ENCODE data around the gene KLHDC3.

The KLHDC3 gene, protein sequence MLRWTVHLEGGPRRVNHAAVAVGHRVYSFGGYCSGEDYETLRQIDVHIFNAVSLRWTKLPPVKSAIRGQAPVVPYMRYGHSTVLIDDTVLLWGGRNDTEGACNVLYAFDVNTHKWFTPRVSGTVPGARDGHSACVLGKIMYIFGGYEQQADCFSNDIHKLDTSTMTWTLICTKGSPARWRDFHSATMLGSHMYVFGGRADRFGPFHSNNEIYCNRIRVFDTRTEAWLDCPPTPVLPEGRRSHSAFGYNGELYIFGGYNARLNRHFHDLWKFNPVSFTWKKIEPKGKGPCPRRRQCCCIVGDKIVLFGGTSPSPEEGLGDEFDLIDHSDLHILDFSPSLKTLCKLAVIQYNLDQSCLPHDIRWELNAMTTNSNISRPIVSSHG

DNA sequence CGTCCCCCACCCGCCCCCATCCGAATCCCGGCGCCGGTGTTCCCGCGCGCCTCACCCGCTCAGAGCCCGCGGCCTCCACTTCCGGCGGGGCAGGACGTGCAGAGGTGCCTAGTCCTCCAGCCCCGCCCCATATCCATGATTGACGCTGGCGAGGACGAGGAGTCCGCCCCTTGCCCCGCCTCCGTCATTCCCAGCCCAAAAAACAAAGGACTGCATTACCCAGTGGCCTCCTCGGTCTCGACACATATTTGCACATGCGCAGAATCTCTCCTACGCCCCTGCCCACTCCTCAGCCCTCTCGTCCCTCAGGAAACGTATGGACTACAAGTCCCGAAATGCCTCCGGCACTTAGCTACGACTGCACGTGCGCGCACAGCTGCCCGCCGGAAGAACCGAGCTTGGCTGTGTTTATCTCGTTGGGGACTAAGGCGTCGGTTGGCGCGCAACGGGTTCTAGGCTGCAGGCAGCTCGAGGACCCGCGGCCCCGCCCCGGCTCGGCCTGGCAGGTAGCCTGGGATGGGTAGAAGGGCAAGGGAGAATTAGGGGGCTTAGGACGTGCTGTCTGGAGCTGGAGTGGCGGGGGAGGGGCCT, at the start of gene KLHDC3, which contains the start of gene MEA1:
Gene KLHDC3, plus strand, starts transcription at position 407 of the 591 bp plus-strand sequence. CDS start 2,944 bp downstream, outside the sequence.
Gene MEA1, minus strand, starts transcription at position 104 of the 591 bp plus-strand sequence. CDS start 133 bp downstream, outside the sequence.
- DNase-seq: peak; percentile 100

DNA sequence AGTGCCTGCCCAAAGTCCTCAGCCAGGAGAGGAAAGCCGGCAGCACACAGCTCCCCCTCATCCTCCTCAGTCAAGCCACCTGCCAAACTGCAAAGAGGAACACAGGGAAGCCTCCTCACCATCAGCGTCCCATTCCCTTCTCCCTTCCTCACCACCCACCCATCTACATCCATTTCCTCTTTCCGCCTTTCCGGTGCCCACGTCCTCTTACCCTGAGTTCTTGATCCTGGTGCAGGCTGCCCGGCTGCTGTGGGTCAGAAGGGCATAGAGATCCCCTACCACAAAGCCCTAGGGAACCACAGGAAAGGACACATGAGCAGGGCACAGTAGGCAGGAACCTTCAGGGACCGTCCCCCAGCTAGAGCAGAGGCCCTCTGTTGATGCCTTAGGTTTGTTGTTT, 47.5 kb upstream of the KLHDC3 start:
- no peak for DNase-seq

DNA sequence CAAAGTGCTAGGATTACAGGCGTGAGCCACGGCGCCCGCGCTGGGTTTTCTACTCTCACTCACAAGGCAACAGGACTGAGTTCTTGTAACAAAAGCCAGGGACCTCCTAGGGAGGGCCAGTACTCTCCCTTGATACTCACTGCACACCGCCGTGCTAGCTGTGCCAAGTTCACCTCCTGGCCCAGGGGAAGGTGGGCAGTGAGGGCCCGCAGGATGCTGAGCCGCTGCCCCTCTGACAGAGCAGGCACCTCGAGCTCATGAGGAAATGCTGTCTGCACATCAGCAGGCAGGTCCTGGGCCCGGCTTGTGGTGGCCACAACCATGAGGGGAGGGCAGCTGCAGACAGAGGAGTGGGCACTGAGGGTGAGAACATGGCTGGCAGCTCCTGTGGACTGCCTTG, 46.8 kb upstream of the KLHDC3 start:
- no peak for DNase-seq

DNA sequence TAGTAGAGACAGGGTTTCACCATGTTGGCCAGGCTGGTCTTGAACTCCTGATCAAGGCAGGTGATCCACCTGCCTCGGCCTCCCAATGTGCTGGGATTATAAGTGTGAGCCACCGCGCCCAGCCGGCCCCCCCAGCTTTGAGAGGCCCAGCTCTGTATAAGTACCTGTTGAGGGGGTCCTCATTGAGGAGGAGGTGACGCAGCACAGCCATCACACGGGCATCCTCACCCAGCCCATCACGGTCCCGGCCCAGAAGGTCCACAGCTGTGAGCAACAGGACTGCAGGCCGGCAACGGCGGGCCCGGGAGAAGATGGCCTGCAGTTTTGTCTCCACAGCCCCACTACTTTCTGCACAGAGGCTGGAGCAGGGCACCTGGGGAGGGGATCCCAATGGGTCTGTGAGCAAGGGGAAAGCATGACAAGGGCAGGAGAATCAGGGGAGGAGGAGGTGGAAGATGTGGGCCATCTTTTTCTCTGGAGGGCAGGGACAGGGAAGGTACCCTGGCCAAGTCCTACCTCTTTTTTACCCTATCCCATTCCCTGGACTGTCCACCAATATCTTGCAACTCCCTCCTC, 45.8 kb upstream of the KLHDC3 start:
- DNase-seq: no peak

DNA sequence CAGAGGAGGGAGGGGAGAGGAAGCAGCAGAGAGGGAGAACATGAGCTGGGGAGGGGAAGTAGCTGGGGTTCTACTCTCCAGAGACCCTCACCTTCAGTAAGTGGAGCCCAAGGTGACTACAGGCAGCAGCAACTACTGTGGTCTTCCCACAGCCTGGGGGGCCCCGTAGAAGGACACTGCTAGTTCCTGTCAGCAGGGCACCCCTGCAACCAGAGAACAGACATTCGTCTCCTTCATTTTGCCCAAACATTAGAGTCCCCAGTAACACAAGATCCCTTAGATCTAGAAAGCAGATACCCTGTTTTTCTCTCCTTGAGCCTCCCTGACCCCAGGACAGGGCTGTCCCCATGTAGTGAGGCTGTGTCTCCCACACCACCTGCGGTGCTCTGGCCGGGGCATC, 45.3 kb upstream of the KLHDC3 start:
- no peak for DNase-seq

DNA sequence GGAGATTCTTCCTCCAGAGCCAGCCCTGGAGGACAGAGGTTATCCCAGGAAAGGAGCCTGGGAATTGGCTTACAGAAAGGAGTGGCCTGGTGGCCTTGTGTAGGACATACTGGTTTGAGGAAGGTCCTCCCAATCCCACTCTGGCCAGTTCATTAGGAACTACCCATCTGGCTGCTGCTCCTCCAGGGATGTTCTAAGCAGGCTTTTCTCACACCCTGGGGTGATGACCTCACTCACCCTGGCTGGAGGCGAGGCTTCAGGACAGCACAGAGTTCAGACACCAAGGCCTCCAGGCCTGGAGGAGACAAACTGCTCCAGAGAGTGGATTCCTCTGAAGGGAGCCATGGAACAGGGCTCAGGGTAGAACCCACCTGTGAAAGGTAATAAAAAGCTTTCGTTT, 44.6 kb upstream of the KLHDC3 start:
- no peak for DNase-seq

DNA sequence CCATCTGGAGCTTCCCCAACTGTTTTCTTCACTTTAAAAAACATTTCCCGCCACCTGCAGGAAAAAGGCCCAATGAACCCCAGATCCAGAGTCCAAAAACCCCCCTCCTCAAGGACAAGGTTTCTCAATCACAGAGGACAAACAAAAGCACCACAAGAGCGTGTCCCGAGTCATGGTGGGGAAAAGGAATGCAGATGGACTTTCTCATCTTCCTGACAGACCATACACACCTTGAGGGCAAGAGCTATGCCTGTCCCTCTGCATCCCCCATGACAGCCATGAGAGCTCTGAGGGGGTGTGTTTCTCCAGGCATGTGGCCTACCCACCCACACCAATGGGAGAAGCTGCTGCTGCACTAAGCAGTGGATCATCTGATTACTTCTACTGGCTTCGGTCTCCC, 44.1 kb upstream of the KLHDC3 start:
- no peak for DNase-seq

DNA sequence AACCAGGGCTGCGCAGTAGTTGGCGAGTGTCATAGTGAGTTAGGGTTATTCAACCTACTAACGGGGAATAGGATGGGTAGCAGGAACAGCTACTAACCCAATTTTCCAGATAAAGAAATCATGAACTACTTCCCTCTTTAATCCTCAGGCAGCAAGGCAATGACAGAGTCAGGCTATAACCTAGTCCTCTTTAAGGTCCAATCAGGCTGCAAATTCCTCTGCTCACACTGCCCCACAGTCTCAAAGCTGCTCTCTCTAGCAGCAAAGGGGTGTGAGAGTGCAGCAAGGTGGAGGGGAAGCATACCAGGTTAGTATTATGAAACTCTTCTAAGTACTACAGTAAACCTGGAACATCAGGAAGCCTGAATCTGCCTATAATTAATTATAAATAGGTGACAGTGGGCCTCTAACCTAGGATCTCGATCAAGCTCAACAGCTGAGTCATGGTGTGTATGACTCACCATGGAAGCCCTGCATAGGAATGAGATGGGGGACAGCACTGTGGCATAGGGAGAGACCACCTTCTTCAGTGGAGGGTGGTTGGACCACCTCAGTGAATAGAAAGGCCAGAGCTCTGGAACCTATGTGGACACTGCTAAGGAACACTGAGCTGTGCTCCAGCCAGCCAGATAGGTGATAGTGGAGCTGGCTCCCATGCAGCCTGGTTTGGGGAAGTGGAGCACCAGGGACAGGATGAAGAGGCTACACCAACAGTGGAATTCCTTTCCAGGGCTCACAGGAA, 43.0 kb upstream of the KLHDC3 start:
- DNase-seq: no peak

DNA sequence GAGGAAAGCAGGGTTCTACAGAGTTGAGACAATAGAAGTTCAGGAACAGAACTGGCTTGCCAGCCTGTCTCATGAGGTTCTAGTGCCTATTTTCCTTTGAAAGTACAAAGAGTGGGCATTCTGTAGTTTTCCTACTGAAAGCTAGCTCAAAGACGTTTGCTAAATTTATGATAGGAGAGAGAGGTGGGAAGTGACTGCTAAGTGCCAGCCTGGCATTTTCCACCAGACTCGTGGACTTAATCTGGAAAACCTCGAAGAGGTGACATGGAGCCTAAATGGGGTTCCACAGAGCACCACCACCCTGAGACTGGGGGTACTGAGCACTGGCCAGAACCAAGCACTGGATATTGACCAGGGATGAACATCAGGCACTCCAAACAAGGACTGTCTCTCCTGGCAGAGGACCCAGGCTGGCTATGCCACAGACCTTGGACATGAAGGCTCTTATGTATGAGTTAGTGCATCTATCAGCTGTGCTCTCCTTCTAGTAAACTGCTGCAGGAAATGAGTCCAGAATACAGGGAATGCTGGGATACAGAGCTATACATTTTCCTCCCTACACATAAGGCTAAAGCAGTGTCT, 42.2 kb upstream of the KLHDC3 start:
- DNase-seq: no peak

DNA sequence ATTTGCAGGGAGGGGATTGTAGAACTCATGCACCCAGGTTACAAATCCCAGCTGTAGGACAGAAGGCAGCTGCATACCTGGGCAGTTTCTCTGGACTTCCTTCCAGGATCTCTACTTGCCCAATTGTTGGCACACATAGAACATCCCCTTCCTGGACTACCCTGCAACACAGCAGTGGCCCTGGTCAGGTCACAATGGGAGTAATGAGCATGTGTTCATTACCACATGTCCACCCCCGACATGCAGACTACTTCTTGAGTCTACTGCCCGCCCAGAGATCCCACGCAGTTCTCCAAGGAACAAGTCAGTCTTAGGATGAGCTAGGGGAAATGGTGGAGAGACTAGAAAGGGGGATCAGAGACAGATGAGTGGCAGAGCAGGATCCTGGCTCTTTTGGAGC, 40.1 kb upstream of the KLHDC3 start:
- DNase-seq: no peak

DNA sequence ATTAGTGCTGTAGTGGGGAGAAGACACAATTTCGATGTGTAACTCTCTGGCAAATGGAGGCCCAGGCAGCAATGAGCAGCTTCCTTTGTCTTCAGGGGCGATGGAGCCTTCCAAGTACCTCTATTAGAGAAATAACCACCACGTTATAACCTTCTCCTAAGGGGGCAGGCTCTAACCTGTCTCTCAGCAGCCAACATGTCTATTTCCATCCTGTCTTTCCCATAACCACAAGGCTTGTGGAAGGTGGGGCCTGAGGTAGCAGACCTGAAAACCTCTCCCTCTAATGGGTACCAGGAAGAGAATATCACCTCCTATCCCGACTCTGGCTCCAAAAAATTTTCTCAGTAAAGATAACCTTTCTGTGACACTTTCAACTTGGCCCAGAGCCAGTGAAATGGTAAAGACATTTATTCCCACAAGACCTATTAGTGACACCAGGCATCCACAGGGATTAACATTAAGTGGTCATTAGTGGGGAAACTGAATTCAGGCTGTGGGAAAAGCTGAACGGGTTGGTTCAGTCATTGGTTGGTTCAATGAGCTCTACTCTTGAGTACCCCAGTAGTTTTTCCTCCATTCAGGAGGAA, 39.0 kb upstream of the KLHDC3 start:
- no peak for DNase-seq

DNA sequence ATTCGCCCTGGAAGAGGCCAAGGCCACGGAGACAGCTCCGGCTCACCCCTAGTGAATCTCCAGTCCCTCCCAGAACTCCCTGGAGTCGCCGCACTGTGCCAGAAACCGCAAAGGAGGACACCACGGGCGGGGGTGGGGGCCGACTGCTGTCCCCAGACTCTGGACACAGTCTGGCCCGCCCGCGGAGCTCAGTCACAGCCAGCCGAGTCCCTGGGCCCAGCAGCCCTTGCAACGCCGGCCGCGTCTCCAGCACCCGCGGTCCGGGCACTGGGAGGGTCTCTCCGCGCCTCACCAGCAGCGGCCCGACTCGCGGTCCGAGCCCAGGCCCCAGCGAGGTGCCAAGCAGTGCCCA, 35.6 kb upstream of the KLHDC3 start:
- no peak for DNase-seq

DNA sequence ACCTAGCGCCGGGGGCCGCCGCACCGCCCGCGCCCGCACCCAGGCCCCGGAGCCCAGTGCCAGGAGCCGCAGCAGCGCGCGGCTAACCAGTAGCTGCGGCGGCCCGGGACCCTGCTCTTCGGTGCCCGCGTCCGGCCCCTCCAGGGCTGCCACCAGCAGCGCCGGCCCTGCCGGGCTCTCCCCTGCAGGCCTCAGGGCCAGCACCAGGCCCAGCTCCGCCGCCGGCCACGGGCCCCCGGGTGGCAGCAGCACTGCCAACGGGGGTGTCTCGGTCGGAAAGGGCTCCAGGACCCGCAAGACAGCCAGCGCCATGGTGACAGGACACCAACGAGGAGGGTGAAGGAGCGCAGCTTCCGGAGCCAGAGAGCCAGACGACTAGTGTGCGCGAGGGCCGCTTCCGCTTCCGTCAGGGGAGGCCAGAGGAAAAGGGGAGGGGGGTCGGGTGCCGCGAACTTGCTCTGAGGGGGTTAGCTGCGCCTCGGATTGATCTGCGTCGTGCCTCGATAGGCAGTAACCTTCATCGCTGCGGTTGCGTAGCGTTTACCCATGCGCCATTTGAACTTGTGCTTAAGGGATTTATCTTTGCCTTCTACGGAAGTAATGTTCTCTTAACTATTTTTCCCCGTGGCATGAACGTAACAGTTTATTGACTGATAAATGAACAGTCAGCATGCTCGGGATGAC, 35.1 kb upstream of the KLHDC3 start, which contains the start of gene PEX6:
Gene PEX6, minus strand, starts transcription at position 343 of the 684 bp plus-strand sequence. Its CDS starts 31 bp downstream, at position 312.
- DNase-seq: peak; percentile 91

DNA sequence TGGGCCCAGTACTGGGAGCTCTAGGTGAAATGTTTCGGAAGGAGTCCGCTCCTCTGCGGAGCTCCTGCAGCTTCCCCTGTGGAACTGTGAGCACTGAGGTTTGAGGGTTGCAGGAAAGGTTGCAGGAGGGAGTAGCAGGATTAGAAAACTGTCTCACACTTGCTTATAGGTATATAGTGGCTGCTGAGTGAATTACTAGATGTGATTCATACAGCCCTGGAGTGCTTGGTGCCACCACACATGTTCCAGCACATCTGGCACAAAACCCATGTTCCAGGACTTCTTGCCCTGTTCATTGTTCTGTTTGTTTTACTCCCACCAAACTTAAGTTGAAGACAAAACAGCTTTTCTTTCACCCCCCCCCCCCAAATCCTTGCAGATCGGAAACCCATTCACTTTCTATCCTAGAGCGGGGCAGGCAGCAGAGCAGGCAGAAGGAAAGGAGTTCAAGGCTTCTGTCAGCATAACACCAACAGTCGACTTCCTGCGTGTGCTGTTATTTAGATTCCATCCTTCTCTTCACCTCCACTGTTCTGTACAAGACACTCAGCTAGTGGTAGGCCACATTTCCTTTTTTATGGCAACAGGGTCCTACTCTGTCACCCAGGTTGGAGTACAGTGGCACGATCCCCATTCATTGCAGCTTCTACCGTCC, 34.4 kb upstream of the KLHDC3 start:
- DNase-seq: no peak

DNA sequence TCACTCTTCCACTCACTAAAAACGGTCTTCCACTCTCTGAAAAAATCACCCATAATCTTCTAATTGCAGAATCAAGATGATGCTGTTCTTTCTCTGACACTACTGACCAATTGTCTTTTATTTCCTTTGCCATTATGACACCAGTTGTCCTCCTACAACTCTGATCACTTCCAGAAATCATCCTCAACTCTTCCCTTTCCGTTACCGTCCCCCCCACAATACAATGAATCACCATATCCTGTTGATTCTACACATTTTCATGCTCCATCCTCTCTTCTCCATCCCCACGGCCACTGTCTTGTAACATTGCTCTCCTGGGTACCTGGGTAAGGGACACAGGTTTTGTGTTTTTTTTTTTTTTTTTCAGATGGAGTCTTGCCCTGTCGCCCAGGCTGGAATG, 32.2 kb upstream of the KLHDC3 start:
- DNase-seq: no peak

DNA sequence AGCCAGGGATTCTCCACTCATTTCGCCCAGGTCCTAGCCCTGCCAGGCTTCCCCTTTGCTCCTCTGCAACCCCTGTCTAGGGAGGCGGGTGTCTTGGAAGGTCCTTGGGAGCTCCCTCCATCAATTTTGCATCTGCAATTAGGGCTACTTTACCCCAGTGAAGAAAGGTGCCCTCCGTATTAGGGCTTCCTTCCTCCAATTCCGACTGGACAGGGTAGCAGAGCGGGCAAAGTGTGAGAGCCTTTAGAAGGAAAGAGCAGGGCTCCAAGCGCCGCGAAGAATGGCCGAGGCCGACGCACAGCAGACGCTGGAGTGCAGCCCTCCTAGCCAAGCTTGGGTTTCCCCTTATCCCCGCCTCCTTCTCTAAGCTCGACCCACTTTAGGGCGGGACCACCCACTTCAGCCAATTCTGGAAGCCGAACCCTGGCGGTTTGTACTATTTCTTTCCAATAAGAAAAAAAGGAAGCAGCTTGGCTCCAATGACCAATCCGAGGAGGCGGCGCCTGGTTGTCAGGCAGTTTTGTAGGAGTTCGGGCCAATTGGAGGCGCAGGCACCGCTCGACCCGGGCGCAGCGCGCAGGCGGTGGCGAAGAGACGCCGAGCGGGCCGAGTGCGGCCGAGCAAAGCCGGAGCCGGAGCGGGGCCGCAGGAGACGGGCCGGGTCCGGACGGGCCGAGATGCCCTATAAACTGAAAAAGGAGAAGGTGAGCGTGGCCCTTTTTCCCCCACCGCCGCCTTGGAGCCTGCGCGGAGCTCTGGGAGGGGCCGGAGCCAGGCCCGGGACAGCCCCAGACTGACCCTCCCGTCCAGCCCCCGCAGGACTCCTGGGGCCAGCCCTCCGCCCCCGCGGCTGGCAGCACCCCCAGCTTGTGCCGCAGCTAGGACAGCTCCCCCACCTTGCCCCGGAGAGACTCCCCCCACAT, 29.8 kb upstream of the KLHDC3 start, which contains the start of gene PPP2R5D:
Gene PPP2R5D, plus strand, starts transcription at position 570 of the 923 bp plus-strand sequence. Its CDS starts 108 bp downstream, at position 678.
- peak; percentile 96 for DNase-seq

DNA sequence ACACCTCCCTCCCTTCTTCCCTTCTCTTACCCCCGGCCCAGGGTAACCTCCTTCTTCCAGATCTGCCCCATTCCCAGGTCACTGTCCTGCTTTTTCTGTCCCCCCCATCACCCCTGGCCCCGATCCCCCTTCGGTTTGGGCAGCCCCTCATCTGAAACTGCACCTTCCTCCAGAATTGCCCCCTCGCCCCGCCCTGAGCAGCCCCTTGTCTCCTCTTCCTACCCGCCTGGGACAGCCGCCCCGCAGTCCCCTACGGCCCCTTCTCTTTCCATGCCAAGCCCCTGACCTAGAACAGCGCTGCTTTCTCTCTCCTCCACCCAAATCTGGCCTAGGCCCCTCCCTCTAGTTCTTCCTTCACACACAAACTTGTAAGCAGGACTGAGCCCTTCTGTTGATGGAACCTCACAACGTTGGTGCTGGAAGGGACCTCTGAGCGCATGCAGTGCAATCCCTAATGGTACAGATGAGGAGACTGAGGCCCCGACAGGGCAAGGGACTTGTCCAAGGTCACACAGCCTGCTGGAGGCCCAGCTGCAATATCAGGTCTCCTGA, 29.0 kb upstream of the KLHDC3 start:
- DNase-seq: no peak

DNA sequence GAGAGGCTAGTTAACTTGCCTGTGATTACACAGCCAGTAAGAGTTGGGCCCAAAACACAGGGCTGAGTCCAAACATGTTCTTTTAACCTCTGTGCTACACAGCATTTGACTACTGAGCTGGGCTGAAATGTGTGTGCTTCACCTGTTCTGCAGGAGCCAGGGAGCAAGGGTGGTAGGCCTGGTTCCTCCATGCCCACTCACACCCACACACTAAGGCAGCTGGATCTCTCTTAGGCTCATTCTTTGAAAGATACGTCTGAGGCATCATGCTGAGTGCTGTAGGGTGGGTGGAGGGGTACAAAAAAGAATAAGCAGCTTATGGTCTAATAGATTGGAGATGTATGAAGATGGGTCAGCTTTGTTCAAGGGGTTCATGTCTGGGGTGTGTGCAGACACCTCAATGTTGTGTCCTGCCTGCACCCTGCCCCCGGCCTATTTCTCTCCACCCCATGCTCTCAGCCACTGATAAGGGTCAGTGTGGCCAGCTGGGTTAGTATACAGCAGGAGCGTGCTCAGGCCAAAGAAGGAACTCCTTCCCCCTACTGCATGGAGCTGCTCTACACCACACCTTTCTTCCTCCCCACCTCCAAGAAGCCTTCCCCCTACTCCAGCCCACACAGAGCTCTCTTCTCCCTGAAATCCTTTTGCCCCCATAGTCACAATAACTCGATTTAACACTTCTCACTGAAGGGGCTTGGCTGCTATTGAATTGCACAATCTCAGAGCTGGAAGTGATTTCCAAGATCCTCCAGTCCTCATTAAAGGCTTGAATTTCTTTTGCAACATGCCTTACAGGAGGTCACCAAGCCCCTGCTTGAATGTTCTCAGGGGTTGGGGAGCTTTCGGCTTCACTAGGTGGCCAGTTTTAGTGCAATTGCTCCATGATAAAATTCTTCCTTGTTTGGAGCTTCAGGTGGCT, 26.3 kb upstream of the KLHDC3 start:
- DNase-seq: no peak

Data from GDM1 (cell line).